Daoy (cell line): Measurements from ENCODE around the gene NES. TPM values are rescaled to one million over a fixed set of nuclear protein-coding genes. Genes with fewer than 3 reads are reported as not detected.
A peak's percentile ranks its signal among the peaks of the same experiment; 100 is the strongest.

Experiments used
- DNase-seq: peaks from one replicate; pipeline ENCODE4 v3.0.0-alpha.2; 2015; ENCODE audit warnings: low read depth
- total RNA-seq: library from RNA; depleted of rRNA; stranded (reverse); fragments of >200 nt; shearing (Covaris generic); gene quantifications from 2 replicates; pipeline ENCODE4 v1.2.3, GENCODE V29; 2014; rRNA removed

NES gene
- 0.51 and 0.89 TPM in 2 replicates for total RNA-seq

- no peak for DNase-seq
Observed at GRCh38 chr1:156676820-156677615, at the start of gene NES. TSS of gene NES (minus strand) at chr1:156677407. CDS start at chr1:156677264, 143 bp downstream.

GRCh38 chr1:156726549-156727226 lies 49.5 kb upstream of the NES start:
- peak; percentile 74 for DNase-seq

- peak; percentile 90 for DNase-seq
Observed at GRCh38 chr1:156725683-156726280, 48.6 kb upstream of the NES start.

- no peak for DNase-seq
Observed at GRCh38 chr1:156721535-156721934, 44.3 kb upstream of the NES start.

GRCh38 chr1:156721131-156721530 lies 43.9 kb upstream of the NES start:
- DNase-seq, result no peak

- no peak for DNase-seq
Observed at GRCh38 chr1:156717351-156717750, 40.1 kb upstream of the NES start.

- DNase-seq, result no peak
Observed at GRCh38 chr1:156714830-156715229, 37.6 kb upstream of the NES start.

- no peak for DNase-seq
Observed at GRCh38 chr1:156712626-156713025, 35.4 kb upstream of the NES start.

- DNase-seq, result peak; percentile 38
Observed at GRCh38 chr1:156711011-156711817, 34.0 kb upstream of the NES start.

GRCh38 chr1:156709757-156710489 lies 32.7 kb upstream of the NES start:
- DNase-seq, result peak; percentile 93

GRCh38 chr1:156709031-156709430 lies 31.8 kb upstream of the NES start:
- DNase-seq, result no peak

- DNase-seq, result no peak
Observed at GRCh38 chr1:156708218-156708661, 31.0 kb upstream of the NES start.

- DNase-seq, result peak; percentile 62
Observed at GRCh38 chr1:156707417-156708217, 30.4 kb upstream of the NES start.

- DNase-seq, result no peak
Observed at GRCh38 chr1:156706657-156707416, 29.6 kb upstream of the NES start.

- peak; percentile 74 for DNase-seq
Observed at GRCh38 chr1:156705918-156706656, 28.9 kb upstream of the NES start.

GRCh38 chr1:156705321-156705917 lies 28.2 kb upstream of the NES start, which contains the start of gene CRABP2:
TSS of gene CRABP2 (minus strand) at chr1:156705583. CDS start at chr1:156705446, 137 bp downstream.
- DNase-seq, result peak; percentile 59

- DNase-seq, result peak; percentile 89
Observed at GRCh38 chr1:156704930-156705320, 27.7 kb upstream of the NES start.

- DNase-seq, result no peak
Observed at GRCh38 chr1:156704166-156704711, 27.0 kb upstream of the NES start.
